Ovary (tissue), 9 donors: ENCODE results near the gene CDKAL1. TPM values are rescaled to one million over a fixed set of nuclear protein-coding genes. Genes with fewer than 3 reads are reported as not detected.

Experiments
- DNase-seq, 5 donors: peaks; one replicate each; pipeline ENCODE4 v3.0.0-alpha.2; 2019 to 2020
- H3K27ac ChIP-seq, 2 donors: fragments of 200-600 bp; one replicate each; pipeline versions ENCODE4 v1.5.1 to v1.8.0; 2019 to 2022
- H3K27me3 ChIP-seq: fragments of 200-600 bp; one replicate; pipeline ENCODE4 v1.8.0; 2022
- H3K36me3 ChIP-seq: fragments of 200-600 bp; sonication (generic); one replicate; pipeline ENCODE4 v1.5.1; 2019
- H3K4me1 ChIP-seq: one replicate; pipeline ENCODE4 v1.8.1; 2013; ENCODE audit warnings: mild to moderate bottlenecking, moderate library complexity; ENCODE audit not compliant: insufficient read depth
- H3K4me3 ChIP-seq: fragments of 200-600 bp; sonication (generic); one replicate; pipeline ENCODE4 v1.5.1; 2017
- H3K9me3 ChIP-seq, 2 donors: fragments of 200-600 bp in 1 of 2; sonication (generic) in 1 of 2; one replicate each; pipeline versions ENCODE4 v1.5.1 to v1.8.1; 2013 to 2019; ENCODE audit warnings: mild to moderate bottlenecking in 1 of 2, moderate library complexity in 1 of 2
- CTCF ChIP-seq, 3 donors: fragments of 450-650 bp in 2 of 3; fragments of 200-600 bp in 1 of 3; IDR thresholded peaks; one replicate each; pipeline versions ENCODE4 v1.5.1 to v1.8.0; 2016 to 2022; ENCODE audit warnings: antibody characterized with exemption in 3 of 3, mild to moderate bottlenecking in 1 of 3
- EP300 ChIP-seq: sonication (generic); formaldehyde crosslinking; IDR thresholded peaks from one replicate; pipeline ENCODE4 v1.6.1; 2017; ENCODE audit warnings: antibody characterized with exemption
- POLR2A ChIP-seq: fragments of 450-650 bp; IDR thresholded peaks from one replicate; pipeline ENCODE4 v1.6.1; 2017; ENCODE audit warnings: antibody characterized with exemption, mild to moderate bottlenecking, moderate library complexity
- WGBS, 3 donors: extraction: QIAGEN DNeasy Blood & Tissue Kit in 1 of 3; methylation state at CpG; one replicate each; pipeline versions ENCODE4 v1.1.5 to v1.1.7; 2013 to 2017; 5-methylcytosine and 5-hydroxymethylcytosine counted together
- intact Hi-C, 4 donors: fragments of 100-400 bp; cut with DNase I; formaldehyde crosslinking; loops; one replicate each; pipeline versions ENCODE4 v1.11.0 to v1.15.1; 2022 to 2023
- polyA plus RNA-seq, 2 donors: library from polyadenylated mRNA; stranded (reverse); fragments of 200-250 nt in 1 of 2; fragments of 350-450 nt in 1 of 2; fragmentation: Illumina TruSeq in 1 of 2; extraction: RNeasy Lipid Tissue Mini Kit (QIAGEN cat#74804) in 1 of 2; gene quantifications; one replicate each; pipeline ENCODE4 v1.2.3, GENCODE V29; 2013 to 2014
- total RNA-seq, 7 donors: library from RNA; depleted of rRNA in 2 of 7; stranded (reverse); fragments of >200 nt in 2 of 7; fragmentation: NEBNext Ultra II Directional in 3 of 7; extraction: Animal tissue kit (Norgen Biotek cat#: 25700) in 3 of 7; gene quantifications; one replicate each; pipeline versions ENCODE4 v1.1.0 to v1.2.4, GENCODE V29; 2016 to 2023
- donor health status: DM: no; HTN: no; CAD: no; lungs with moderate emphysema.
- donor health status: DM: no; HTN: no; CAD: no.
- donor health status: Bipolar disorder and iron deficiency.
- donor health status: DM: yes; HTN: yes; CAD: no.
- donor health status: DM: no; HTN: no; CAD: no.
- donor health status: DM: yes; HTN: yes; CAD: no.

The CDKAL1 gene
- total and polyA plus RNA-seq, 9 donors: 6.8 to 21.3 (median 18.9) TPM

GRCh38 chr6:20850686-20851416, 316.6 kb downstream of the CDKAL1 start:
- no peak overlapping the region for H3K27ac ChIP-seq
- no peak overlapping the region for H3K4me3 ChIP-seq
- H3K4me1 ChIP-seq: peaks cover 7% of the 10 kb centered on the region
- no peak for DNase-seq
- H3K36me3 ChIP-seq: no peaks in the 10 kb centered on the region
- no peaks in the 10 kb centered on the region for H3K27me3 ChIP-seq
- TF ChIP-seq POLR2A (no peak), EP300 (no peak), CTCF (IDR thresholded peaks at IDR 0.05) (no peak)
- no peaks in the 10 kb centered on the region for H3K9me3 ChIP-seq
- WGBS, 3 donors: 84 to 92% (median 87%) methylated on average over 2 of the region's 2 CpGs
- intact Hi-C loops: no loop called here

GRCh38 chr6:20851795-20852194, 317.5 kb downstream of the CDKAL1 start:
- DNase-seq: no peak
- Histone ChIP-seq H3K27ac (no peak overlapping the region), H3K4me3 (no peak overlapping the region), H3K36me3 (no peaks in the 10 kb centered on the region), H3K27me3 (no peaks in the 10 kb centered on the region), H3K4me1 (peaks cover 7% of the 10 kb centered on the region), H3K9me3 (no peaks in the 10 kb centered on the region)
- WGBS, 3 donors: 96 to 100% (median 100%) methylated on average over 1 of the region's 1 CpG
- TF ChIP-seq EP300 (no peak), POLR2A (no peak), CTCF (IDR thresholded peaks at IDR 0.05) (no peak)
- intact Hi-C loops: no loop called here

- 81 to 91% (median 88%) methylated on average over 3 of the region's 3 CpGs for WGBS, 3 donors
- TF ChIP-seq POLR2A (no peak), EP300 (no peak), CTCF (IDR thresholded peaks at IDR 0.05) (no peak)
- Histone ChIP-seq H3K27me3 (no peaks in the 10 kb centered on the region), H3K4me3 (no peak overlapping the region), H3K27ac (no peak overlapping the region), H3K4me1 (peaks cover under 1% of the 10 kb centered on the region), H3K9me3 (no peaks in the 10 kb centered on the region), H3K36me3 (no peaks in the 10 kb centered on the region)
- intact Hi-C loops: no loop called here
- DNase-seq: no peak
Measured at GRCh38 chr6:20853828-20854227, 319.6 kb downstream of the CDKAL1 start.

GRCh38 chr6:20856681-20857288, 322.5 kb downstream of the CDKAL1 start:
- no peaks in the 10 kb centered on the region for H3K27me3 ChIP-seq
- DNase-seq: no peak
- no peak for TF ChIP-seq POLR2A
- TF ChIP-seq EP300: no peak
- TF ChIP-seq CTCF (IDR thresholded peaks at IDR 0.05): no peak
- intact Hi-C loops: no loop called here
- H3K9me3 ChIP-seq: no peaks in the 10 kb centered on the region
- 89 to 94% (median 92%) methylated on average over 7 of the region's 7 CpGs for WGBS, 3 donors
- H3K4me1 ChIP-seq: no peaks in the 10 kb centered on the region
- no peak overlapping the region for H3K27ac ChIP-seq
- no peak overlapping the region for H3K4me3 ChIP-seq
- no peaks in the 10 kb centered on the region for H3K36me3 ChIP-seq
